NCI-H748 (cell line): ENCODE data around the gene IL6ST.
"Not testable (repeated sequence)": the region's sequence is repeated elsewhere in the genome, so short reads cannot be mapped to it uniquely, and the experiment has no call there.

Experiments used
- DNase-seq: peaks from one replicate; lab custom pipeline; 2025; ENCODE audit not compliant: unreplicated experiment; lab: John Stamatoyannopoulos, UW

Gene IL6ST

DNA sequence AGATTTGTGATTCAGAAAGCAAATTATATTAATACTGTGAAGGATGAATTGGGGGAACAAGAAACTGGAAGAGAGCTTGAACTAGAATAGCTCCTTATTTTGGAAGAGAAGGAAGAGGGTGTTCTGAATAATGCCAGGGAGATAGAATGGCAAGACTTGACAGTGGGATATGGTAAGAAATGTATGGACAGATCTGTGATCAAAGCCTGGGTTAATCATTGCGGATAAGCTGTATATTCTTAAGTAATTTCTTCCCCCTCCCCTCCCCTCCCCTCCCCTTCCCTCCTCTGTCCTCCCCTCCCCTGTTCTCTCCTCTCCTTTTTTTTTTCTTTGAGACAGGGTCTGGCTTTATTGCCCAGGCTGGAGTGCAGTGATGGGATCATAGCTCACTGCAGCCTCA lies 10.1 kb upstream of the IL6ST start:
- no peak for DNase-seq

DNA sequence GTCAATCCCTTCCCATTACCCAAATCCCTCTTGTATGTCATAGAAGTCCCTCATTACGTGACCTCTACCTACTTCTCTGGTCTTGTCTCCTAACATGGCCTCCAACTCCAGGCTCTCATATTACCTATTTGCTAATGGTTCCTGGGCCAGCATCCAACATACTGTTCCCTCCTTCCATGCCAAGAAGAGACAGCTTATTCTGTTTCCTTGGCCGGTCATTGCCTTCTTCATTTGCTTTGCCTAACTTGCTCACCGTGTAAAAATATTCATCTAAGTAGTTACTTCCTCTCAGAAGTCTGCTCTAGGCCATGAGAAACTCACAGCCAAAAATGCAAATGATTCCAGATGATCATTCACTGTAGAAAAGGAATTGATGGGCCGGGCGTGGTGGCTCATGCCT lies 8.9 kb upstream of the IL6ST start:
- no peak for DNase-seq

DNA sequence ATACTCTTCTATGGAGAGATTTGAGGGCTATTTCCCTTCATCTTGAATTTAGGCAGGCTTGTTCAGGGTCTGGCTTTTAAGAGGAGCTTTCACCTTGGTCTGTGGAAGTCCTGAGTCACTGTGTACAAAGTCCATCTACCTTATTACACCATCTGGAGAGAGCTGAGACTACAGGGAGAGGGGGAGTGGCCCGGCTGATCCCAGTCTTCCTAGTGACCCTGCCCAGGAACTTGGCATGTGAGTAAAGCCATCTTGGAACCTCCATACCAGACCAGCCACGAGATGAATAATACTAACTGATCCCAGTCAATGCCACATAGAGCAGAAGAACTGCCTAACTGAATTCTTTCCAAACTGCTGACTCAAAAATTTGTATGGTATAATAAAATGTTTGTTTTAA lies 8.4 kb upstream of the IL6ST start:
- DNase-seq, result no peak

DNA sequence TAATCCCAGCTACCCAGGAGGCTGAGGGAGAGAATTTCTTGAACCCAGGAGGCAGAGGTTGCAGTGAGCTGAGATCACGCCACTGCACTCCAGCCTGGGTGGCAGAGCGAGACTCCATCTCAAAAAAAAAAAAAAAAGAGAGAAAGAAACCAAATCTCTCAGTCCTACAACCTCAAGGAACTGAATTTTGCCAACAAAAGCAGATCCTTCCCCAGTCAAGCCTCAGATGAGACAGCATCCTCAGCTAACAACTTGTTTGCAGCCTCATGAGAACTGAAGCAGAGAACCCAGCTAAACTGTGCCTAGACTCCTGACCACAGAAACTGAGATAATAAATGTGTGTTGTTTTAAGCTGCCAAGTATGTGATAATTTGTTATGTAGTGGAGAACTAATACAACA lies 7.5 kb upstream of the IL6ST start:
- no peak for DNase-seq

DNA sequence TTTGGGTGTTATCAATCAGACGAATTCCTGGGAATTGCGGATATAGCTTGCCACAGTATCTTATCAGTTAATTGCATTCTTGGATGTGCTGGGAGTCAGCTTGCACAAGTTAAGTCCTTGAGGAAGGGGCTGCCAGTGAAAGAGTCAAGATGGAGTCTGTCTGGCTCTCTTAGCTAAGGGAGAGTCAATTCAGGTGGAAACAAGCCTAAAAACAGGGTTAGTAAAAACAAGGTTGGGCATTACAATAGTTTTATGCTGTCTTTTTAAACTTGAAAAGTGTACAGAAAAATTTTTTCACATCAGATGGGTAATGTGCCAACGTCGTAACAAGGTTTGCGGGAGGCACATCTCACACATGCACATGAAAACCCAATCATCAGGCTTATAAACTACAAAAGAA lies 5.5 kb upstream of the IL6ST start:
- not testable (repeated sequence) for DNase-seq

DNA sequence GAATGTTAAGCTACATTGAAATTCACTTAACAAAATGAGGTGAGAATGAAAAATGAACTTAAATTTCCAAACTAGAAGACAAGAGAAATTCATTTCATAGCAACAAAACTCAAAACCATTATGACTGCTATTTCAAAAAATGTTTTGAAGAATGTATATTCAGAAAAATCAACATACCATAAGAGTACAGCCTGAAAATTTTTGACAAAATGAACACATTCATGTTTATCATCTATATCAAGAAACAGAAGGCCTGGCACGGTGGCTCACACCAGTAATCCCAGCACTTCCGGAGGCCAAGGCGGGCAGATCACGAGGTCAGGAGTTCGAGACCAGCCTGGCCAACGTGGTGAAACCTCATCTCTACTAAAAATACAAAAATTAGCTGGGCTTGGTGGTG lies 4.2 kb upstream of the IL6ST start:
- DNase-seq, result no peak

DNA sequence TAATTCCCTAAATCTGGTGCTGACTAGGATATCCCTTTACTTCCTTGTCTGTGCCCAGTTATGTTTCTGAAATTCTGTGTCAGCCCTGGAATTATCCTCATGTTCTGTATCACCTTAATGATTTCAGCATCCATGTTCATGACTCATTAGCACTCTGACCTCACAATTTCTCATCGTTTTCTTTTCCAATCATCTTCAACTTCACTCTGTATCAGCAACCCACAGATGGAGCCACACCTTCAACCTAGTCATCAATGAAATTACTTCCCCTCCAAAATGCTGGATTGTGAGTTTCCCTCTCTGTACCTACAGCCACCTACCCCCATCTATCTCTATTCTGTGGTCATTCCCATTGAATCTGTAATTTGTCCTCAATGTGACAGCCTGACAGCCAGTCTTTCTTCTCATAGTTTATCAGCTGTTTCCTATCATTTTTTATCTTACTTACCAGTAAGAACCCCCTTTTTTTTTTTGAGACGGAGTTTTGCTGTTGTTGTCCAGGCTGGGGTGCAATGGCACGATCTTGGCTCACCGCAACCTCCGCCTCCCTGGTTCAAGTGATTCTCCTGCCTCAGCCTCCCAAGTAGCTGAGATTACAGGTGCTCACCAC lies 3.1 kb upstream of the IL6ST start:
- no peak for DNase-seq

DNA sequence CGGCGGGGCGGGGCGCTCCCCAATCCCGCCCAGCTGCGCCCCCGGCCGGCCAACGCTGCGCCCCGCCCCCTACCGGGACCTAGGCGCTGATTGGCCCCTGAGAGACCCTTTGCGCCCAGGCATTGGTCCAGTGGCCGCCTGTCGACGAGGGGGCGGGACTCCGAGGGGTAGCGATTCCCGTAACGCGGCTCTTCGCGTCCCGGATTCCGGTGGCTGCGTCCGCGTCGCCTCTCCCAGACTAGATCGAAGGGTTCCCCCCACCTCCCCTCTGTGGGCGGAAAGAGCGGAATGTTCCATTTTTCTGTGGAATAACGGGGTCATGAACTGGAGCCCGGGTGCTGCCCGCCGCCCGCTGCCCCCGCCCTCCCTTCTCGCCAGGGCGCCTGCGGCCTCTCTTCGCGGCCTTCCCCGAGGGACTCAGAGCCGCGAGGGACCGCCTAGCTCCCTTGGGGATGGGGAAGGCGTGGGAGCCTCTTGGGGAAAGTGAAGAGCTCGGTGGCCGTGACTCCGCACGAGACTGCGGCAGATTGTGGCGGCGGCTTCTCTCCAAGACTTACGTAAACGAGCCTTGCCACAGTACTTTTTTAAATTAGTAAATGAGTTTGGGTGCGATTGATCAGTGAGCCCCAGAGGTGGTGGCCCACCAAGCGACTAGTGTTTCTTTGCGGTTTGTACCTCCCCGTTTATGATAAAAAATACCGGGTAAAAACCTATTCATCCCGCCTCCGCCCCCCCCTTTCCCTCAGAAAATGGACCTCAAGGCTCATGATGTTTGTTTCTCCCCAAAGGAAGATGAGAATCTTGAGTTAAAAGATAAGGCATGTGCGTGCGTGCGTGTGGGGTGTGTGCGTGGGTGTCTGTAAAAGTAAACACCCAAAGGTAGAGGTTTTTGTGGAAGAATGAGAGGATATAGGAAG lies 493 bp upstream of the IL6ST start:
- peak; percentile 97 for DNase-seq

DNA sequence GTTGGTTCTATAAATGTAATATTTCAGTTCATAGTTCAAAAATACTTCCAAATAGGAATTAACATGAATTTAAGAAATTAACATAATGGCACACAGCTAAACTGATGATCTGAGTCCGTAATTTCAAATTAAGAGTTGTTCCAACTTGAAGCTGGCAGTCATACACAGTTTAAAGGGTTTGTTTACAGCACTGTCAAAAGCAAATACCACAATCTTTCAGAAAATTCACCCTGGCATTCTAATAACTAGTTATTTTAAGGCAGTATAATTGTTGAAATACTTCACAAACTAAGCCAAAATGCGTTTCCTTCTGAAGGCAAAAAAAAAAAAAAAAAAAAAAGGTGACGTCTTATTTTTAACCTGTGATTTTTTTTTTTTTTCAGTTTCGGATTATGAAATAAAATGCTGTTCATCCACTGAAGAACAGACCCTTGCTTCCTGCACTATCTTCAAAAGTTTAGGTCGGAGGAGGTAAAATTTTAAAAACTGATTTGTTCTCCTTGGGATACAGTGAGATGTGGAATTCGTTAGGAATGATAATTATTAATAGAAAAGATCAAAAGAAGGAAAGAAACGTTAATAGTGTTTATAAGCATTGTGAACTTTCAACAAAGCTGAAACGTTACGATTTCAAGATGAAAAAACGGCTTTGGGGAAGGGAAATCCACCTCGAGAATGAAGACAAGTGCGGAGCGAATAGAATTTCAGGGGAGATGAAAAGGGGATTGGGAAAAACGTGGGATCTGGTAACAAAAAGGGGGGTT lies 850 bp downstream of the IL6ST start:
- DNase-seq, result peak; percentile 61

DNA sequence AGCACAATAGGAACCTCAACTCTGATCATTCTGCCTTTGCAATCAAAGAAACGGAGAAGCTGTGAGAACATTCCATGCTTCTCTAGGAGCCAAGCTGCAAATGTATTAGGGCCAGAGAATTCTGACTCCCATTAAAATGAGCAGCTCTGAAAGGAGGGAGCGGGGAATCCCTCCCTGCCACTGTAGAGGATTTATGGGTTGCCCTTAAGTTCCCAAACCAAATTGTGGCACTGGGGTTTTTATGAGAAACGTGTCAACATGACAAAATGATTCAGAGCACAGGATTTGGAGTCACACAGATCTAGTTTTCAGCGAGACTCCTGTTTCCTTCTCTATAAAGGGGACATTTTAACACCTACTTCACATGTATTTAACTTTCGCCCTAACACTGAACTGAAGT lies 1.8 kb downstream of the IL6ST start:
- peak; percentile 11 for DNase-seq

DNA sequence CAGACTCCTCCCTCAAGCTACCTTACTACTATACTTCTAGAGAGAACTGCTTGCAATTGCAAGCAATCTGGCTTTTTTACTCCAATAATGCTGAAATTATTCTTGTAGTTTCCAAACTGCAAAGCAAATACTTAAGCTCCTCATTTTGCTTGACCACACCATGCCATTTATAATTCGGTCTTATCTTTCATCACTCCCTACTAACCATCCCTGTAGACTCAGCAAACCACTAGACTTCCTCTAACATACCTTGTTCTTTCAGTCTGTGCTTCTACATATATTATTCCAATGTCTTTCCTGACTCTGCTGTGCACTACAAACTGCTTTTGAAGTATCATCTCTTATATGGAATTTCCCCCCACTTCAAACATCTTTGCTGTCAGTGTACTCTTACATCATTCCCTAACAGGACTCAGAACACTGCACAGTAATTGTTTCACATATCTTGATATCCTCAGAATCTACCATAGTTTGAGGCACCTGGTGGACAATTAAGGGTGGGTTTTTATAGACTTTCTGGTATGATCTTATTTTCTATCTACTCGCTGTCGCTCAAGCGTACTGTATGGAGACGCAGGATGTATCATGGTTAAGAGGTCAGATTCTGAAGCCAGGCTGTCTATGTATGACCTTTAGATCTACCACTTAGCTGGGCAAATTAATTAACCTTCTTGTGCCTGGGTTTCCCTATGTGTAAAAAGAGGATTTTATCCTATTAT lies 2.8 kb downstream of the IL6ST start:
- DNase-seq, result no peak

DNA sequence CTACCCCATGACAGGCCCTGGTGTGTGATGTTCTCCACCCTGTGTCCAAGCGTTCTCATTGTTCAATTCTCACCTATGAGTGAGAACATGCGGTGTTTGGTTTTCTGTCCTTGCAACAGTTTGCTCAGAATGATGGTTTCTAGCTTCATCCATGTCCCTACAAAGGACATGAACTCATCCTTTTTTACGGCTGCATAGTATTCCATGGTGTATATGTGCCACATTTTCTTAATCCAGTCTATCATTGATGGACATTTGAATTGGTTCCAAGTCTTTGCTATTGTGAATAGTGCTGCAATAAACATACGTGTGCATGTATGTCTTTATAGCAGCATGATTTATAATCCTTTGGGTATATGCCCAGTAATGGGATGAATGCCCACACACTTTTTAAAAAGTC lies 3.9 kb downstream of the IL6ST start:
- DNase-seq, result not testable (repeated sequence)

DNA sequence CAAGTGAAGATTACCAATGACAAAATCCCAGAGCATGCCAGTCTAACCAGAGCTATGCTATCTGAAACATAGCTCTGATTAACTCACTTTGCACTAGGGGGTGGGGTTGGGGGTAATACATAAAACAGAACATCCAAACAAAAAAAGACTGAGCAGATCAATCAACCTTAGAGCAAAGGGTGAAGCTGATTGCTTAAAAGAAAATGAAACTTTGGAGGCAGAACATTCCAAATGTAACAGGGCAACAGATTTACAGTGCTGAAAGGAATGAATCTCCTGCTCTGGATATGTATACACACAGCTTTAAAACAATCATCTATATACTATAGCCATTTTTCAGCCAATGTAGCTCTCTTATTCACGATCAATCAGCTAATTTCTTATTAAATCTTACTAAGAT lies 4.9 kb downstream of the IL6ST start:
- no peak for DNase-seq

DNA sequence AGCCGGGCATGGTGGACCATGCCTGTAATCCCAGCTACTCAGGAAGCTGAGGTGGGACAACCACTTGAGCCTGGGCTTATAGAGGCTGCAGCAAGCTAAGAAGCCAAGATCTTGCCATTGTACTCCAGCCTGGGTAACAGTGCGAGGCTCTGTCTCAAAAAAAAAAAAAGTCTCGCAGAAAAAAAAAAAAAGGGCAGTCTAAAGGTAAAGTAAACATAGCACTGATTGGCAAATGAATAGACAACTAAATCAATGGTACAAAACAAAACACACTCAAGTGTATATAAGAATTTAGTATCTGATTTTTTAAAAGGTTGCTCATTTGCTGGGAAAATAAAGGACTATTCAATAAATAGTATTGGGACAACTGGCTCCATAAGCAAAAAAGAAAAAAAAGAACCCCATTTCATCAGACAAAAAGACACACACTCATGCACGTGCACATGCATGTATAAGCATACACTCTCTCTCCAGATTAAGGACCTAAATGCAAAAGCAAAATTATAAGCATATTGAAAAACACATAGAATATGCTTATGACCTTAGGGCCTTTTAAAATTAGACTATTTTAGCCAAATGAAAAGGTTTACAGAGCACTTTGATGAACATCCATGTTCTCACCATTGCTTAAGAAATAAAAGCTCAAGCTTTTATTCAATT lies 5.7 kb downstream of the IL6ST start:
- DNase-seq, result no peak

DNA sequence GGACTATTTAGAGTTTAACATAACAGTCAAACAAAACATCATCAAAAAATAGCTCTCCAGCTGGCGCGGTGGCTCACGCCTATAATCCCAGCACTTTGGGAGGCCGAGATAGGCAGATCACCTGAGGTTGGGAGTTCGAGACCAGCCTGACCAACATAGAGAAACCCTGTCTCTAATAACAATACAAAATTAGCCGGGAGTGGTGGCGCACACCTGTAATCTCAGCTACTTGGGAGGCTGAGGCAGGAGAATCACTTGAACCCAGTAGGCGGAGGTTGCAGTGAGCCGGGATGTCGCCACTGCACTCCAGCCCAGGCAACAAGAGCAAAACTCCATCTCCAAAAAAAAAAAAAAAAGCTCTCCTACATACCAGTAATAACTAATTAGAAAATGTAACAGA lies 6.3 kb downstream of the IL6ST start:
- not testable (repeated sequence) for DNase-seq

DNA sequence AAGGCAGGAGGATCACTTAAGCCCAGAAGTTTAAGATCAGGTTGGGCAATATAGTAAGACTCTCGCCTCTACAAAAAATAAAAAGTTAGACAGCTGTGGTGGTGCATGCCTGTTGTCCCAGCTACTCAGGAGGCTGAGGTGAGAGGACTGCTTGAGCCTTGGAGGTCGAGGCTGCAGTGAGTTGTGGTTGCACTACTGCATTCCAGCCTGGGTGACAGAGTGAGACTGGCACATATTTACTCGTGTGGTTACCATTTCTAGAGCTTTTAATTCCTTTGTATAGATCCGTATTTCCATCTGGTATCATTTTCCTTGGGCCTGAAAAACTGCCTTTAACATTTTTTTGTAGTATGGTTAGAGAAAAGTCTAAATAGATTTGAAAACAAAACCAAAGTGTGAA lies 7.8 kb downstream of the IL6ST start:
- DNase-seq, result no peak

DNA sequence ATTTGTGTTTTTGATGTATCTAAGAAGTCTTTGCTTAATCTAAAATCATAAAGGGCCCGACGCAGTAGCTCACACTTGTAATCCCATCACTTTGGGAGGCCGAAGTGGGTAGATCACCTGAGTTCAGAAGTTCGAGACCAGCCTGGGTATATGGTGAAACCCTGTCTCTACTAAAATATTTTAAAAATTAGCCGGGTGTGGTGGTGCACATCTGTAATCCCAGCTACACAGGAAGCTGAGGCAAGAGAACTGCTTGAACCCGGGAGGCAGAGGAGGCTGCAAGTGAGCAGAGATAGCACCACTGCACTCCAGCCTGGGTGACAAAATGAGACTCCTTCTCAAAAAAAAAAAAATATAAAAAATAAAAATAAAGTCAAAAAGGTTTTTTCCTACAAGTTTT lies 9.6 kb downstream of the IL6ST start:
- no peak for DNase-seq

DNA sequence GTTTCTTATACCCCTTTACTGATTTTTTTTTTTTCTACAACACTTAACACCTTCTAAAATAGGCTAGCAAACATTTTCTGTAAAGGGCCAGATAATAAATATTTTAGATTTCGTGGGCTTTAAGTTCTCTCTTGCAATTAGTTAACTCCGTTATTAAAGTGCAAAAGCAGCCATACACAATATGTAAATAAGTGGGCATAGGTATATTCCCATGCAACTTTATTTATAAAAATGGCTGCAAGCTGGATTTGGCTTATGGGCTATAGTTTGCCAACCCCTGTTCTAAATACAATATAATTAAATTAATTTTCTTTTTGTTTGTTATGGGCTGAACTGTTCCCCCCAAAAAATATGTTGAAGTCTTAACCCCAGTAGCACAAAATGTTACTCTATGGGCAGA lies 10.8 kb downstream of the IL6ST start:
- no peak for DNase-seq

DNA sequence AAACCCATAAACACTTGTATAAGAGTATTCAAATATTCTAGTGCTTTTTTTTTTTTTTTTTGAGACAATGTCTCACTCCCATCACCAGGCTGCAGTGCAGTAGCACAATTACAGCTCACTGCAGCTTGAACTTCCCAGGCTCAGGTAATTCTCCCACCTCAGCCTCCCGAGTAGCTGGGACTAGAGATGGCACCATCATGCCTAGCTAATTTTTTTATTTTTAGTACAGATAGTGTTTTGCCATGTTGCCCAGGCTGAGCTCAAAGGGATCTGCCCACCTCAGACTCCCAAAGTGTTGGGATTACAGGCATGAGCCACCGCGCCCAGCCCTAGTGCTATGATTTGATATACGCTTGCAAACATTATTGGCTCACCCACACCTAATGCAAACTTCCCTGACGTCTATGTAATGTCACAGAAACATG lies 11.8 kb downstream of the IL6ST start:
- DNase-seq, result peak; percentile 38

DNA sequence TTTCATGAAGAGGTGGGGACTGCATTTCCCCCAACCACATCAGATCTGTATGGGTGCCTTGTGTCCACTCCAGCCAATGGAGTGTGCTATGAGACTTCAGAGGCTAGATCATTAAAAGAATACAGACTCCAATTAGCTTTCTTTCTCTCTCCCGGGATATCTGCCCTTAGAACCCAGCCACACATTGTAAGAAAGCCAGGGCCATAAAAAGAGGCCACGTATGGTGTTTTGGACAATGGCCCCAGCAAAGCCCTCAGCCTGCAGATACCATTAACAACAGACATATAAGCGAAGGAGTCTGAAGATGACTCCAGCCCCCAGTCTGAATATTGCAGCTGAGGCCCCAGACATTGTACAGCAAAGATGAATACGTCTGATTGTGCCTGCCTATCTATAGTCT lies 21.5 kb downstream of the IL6ST start:
- DNase-seq, result no peak

DNA sequence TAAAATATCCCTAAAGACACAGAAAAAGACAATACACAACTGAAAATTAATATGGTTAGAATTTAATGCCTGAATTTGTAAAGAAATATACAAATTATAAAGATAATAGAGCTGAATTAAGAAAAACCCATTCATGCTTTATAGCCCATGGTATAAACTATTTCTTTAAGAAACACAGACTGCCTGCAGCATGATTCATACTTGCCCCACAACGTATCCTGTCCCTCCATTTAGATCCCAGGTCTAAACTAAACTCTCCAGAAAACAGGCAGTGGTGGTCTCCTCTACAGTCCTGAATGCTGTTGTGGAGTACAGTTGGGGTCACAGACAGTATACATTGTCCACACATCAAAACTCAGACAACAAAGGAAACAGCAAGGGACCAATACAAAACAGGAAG lies 24.8 kb downstream of the IL6ST start:
- no peak for DNase-seq
